Left ventricle myocardium inferior (tissue), 1 donor: ENCODE results near the gene PAF1. TPM values are rescaled to one million over a fixed set of nuclear protein-coding genes. Genes with fewer than 3 reads are reported as not detected.

Experiments
- DNase-seq: peaks from one replicate; pipeline ENCODE4 v3.0.0-alpha.2; 2020
- H3K27ac ChIP-seq: fragments of 200-600 bp; replicated peaks from 2 replicates; pipeline ENCODE4 v1.8.0; 2021
- H3K27me3 ChIP-seq: fragments of 200-600 bp; 2 replicates; pipeline ENCODE4 v1.8.0; 2021; ENCODE audit warnings: low read depth
- H3K36me3 ChIP-seq: fragments of 200-600 bp; 2 replicates; pipeline ENCODE4 v1.8.0; 2021
- H3K4me1 ChIP-seq: fragments of 200-600 bp; 2 replicates; pipeline ENCODE4 v1.8.0; 2021
- H3K4me3 ChIP-seq: fragments of 200-600 bp; 2 replicates; pipeline ENCODE4 v1.8.0; 2021; ENCODE audit warnings: mild to moderate bottlenecking, moderate library complexity
- H3K9me3 ChIP-seq: fragments of 200-600 bp; replicated peaks from 2 replicates; pipeline ENCODE4 v1.8.0; 2021
- intact Hi-C: fragments of 100-400 bp; cut with micrococcal nuclease; formaldehyde crosslinking; loops from one replicate; pipeline ENCODE4 v1.11.0; 2022
- total RNA-seq: library from RNA; stranded (reverse); fragmentation: NEBNext Ultra II Directional; extraction: Animal tissue kit (Norgen Biotek cat#: 25700); gene quantifications from one replicate; pipeline ENCODE4 v1.2.1, GENCODE V29; 2021
- TF ChIP-seq, protein P1 (sequence below): fragments of 200-600 bp; IDR thresholded peaks from 2 replicates; pipeline ENCODE4 v1.8.0; 2021; ENCODE audit warnings: antibody characterized with exemption, mild to moderate bottlenecking, borderline replicate concordance
- donor health status: DM: no; HTN: yes; CAD: no; lungs with severe emphysema.

The PAF1 gene
- total RNA-seq, 1 donor from 2014 or later: 33.2 TPM

DNA sequence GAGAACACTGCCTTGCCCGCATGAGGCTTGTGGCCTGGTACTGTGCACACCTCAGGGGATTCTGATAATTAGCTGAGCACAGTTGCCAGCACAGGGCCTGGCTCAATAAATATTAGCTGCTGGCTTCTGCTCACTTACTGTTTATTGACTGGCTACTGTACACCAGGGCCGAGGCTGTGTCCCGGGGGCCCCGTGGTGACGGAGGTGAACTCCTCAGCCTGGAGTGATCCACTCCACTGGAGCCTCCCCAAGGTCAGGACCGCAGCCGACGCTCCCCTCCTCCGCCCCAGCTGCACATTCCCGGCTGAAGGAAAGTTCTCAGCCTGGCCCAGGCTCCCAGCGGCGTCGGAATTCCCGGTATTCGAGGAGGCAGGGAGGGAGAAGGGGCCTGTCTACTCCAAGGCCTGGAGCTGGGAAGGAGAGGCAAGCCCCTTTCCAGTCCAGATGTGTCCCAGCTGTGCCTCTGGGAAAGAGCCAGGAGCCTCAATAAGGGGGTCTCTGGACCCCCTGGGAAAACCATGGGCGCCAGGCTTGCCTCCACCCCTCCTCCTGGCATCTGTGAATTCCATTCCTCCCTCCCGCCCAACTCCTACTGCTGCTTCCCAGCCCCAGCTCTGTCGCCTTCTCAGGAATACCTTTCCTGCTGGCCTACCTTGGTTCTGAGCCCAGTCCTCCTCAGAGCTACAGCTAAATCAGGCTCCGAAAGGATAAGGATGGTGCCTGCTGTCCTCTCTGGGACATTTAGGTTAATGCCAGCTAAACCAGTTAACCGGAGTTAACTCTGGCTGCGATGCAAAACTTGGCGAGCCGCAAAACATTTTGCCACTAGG lies 37.6 kb upstream of the PAF1 start:
- H3K36me3 ChIP-seq: peaks cover 28% of the 10 kb centered on the region
- H3K4me1 ChIP-seq: peaks cover 31% of the 10 kb centered on the region
- intact Hi-C loops: no loop called here
- TF ChIP-seq, protein P1, sequence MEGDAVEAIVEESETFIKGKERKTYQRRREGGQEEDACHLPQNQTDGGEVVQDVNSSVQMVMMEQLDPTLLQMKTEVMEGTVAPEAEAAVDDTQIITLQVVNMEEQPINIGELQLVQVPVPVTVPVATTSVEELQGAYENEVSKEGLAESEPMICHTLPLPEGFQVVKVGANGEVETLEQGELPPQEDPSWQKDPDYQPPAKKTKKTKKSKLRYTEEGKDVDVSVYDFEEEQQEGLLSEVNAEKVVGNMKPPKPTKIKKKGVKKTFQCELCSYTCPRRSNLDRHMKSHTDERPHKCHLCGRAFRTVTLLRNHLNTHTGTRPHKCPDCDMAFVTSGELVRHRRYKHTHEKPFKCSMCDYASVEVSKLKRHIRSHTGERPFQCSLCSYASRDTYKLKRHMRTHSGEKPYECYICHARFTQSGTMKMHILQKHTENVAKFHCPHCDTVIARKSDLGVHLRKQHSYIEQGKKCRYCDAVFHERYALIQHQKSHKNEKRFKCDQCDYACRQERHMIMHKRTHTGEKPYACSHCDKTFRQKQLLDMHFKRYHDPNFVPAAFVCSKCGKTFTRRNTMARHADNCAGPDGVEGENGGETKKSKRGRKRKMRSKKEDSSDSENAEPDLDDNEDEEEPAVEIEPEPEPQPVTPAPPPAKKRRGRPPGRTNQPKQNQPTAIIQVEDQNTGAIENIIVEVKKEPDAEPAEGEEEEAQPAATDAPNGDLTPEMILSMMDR: no peak
- H3K9me3 ChIP-seq: no peaks in the 10 kb centered on the region
- H3K4me3 ChIP-seq: peak overlapping the region; percentile 48
- H3K27me3 ChIP-seq: no peaks in the 10 kb centered on the region
- peak; percentile 74 for DNase-seq
- peak overlapping the region; percentile 95 for H3K27ac ChIP-seq

DNA sequence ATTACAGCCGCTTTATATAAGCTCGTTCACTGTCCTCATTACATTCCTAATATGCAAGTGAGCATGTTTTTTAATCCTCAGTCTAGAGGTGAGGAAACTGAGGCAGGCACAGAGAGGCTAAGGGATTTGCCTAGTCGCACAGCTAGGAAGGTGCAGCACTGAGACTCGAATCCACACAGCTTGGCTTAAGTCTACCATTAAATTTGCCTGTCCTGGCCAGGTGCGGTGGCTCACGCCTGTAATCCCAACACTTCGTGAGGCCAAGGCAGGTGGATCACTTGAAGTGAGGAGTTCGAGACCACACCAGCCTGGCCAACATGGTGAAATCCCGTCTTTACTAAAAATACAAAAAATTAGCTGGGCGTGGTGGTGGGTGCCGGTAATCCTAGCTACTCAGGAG lies 36.8 kb upstream of the PAF1 start:
- Histone ChIP-seq H3K9me3 (no peaks in the 10 kb centered on the region), H3K4me3 (no peak overlapping the region), H3K36me3 (peaks cover 28% of the 10 kb centered on the region), H3K4me1 (peaks cover 27% of the 10 kb centered on the region), H3K27me3 (no peaks in the 10 kb centered on the region), H3K27ac (peak overlapping the region; percentile 95)
- intact Hi-C loops: no loop called here
- TF ChIP-seq, protein P1: no peak
- no peak for DNase-seq

DNA sequence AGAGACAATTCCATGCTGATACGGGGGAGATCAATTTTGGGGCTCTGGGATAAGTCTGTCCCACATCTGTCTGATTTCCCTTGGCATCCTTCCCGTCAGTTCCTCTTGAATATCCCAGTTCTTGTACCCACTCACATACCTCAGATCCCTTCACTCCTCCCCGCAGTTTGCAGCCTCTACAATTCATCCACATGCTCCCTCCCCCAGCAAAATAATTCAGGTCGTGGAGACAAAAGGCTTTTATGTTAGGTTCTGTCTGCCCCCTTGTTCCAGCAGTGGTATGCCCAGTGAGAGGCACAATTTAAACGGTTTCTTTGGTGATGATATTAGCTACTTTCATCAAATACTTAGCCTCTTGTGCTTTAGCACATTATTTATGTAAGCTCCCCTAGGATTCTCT lies 35.3 kb upstream of the PAF1 start:
- Histone ChIP-seq H3K36me3 (peaks cover 33% of the 10 kb centered on the region), H3K27ac (no peak overlapping the region), H3K9me3 (no peaks in the 10 kb centered on the region), H3K27me3 (no peaks in the 10 kb centered on the region), H3K4me1 (peaks cover 24% of the 10 kb centered on the region), H3K4me3 (no peak overlapping the region)
- TF ChIP-seq, protein P1: no peak
- no peak for DNase-seq
- intact Hi-C loops: no loop called here

DNA sequence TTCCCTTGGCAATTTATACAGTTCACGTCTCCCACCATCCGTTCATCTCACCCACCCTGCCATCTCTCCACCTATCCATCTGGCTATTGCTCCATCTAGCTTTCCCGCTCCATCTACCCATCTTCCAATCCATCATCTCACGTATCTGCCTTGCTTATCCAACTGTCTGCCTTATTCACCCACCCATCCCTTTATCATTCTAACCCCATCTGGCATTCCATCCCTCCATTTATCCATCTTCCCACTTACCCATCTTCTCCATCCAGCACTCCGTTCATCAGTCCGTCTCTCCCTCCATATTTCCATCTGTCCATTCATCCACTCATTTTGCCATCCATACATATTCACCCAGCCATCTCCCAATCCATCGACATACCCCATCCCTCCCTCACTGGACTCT lies 34.8 kb upstream of the PAF1 start:
- TF ChIP-seq, protein P1: no peak
- Histone ChIP-seq H3K9me3 (no peaks in the 10 kb centered on the region), H3K27ac (no peak overlapping the region), H3K27me3 (no peaks in the 10 kb centered on the region), H3K36me3 (peaks cover 37% of the 10 kb centered on the region), H3K4me1 (peaks cover 20% of the 10 kb centered on the region), H3K4me3 (no peak overlapping the region)
- intact Hi-C loops: no loop called here
- DNase-seq: no peak

DNA sequence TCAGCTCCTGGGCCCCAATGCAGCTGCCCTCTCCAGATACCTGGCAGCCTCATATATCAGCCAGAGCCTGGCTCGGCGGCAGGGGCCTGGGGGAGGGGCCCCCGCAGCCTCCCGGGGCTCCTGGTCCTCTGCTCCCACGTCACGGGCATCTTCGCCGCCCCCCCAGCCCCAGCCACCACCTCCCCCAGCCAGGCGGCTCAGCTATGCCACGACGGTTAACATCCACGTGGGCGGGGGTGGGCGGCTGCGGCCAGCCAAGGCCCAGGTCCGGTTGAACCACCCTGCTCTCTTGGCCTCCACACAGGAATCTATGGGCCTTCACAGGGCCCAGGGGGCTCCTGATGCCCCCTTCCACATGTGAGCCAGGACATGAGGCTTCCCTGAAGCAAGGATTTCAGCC lies 34.0 kb upstream of the PAF1 start:
- Histone ChIP-seq H3K9me3 (no peaks in the 10 kb centered on the region), H3K36me3 (peaks cover 44% of the 10 kb centered on the region), H3K27ac (no peak overlapping the region), H3K27me3 (no peaks in the 10 kb centered on the region), H3K4me1 (peaks cover 20% of the 10 kb centered on the region), H3K4me3 (no peak overlapping the region)
- TF ChIP-seq, protein P1: no peak
- DNase-seq: no peak
- intact Hi-C loops: no loop called here
